ENCODE results near the gene BEND7.
"Not testable (repeated sequence)": the region's sequence is repeated elsewhere in the genome, so short reads cannot be mapped to it uniquely, and the experiment has no call there.

The BEND7 gene

DNA sequence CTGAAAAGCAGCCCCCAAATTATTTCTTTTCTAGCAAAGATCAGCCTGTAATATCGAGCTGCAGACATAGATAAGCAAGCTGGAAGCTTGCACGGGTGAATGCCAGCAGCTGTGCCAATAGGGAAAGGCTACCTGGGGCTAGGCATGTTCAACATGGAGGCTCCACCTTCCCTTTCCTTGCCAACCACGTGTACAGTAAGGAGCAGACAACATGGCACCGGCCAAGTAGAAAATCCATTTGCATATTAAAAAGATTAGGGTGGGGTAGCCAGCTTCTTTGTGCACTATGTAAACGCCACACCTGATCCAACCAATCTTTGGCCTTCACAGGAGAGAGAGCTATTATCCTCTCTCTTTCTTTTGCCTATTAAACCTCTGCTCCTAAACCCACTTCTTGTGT, 124.0 kb downstream of the BEND7 start:
- no peak for DNase-seq (ENCODE audit: extremely low read depth, low read depth)

DNA sequence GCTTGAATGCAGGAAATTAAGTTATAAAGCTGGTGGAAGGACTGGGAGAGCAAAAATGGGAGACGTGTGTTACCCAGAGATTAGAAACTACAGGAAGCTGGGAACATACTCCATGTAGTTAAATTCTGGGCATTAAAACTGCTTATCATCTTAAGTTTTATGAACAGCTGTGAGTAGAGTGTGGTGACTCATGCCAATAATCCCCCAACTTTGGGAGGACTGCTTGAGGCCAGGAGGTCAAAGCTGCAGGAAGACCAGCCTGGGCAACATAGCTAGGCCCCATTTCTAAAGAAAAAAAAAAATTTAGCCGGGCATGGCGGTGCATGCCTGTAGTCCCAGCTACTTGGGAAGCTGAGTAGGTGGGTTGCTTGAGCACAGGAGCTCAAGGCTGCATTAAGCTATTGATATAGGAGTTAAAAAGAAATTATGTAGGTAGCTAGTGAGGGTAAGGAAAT, 124.5 kb downstream of the BEND7 start:
- no peak for DNase-seq (ENCODE audit: extremely low read depth, low read depth)
- TF ChIP-seq, protein P1, sequence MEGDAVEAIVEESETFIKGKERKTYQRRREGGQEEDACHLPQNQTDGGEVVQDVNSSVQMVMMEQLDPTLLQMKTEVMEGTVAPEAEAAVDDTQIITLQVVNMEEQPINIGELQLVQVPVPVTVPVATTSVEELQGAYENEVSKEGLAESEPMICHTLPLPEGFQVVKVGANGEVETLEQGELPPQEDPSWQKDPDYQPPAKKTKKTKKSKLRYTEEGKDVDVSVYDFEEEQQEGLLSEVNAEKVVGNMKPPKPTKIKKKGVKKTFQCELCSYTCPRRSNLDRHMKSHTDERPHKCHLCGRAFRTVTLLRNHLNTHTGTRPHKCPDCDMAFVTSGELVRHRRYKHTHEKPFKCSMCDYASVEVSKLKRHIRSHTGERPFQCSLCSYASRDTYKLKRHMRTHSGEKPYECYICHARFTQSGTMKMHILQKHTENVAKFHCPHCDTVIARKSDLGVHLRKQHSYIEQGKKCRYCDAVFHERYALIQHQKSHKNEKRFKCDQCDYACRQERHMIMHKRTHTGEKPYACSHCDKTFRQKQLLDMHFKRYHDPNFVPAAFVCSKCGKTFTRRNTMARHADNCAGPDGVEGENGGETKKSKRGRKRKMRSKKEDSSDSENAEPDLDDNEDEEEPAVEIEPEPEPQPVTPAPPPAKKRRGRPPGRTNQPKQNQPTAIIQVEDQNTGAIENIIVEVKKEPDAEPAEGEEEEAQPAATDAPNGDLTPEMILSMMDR (IDR thresholded peaks at IDR 0.05; ENCODE audit: low read depth, low read length): no peak

More for the DNA sequence above, 124.0 kb downstream of the BEND7 start:
- TF ChIP-seq, protein P1 (IDR thresholded peaks at IDR 0.05; ENCODE audit: low read depth, low read length): no peak

DNA sequence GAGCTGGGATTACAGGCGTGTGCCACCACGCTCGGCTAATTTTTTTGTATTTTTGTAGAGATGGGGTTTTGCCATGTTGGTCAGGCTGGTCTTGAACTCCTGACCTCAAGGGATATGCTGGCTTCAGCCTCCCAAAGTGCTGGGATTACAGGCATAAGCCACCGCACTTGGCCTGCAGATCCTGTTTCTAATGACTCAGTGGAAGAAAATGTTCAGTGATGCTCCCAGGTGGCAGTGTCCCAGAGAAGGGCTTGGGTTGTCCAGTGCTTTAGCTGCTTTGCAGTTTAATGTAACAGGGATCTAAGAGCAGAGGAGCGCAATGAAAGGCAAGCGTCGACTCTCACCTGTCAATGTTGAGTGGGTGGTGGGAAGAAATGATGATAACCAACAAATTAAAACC, 125.4 kb downstream of the BEND7 start:
- DNase-seq (ENCODE audit: extremely low read depth, low read depth): not testable (repeated sequence)

DNA sequence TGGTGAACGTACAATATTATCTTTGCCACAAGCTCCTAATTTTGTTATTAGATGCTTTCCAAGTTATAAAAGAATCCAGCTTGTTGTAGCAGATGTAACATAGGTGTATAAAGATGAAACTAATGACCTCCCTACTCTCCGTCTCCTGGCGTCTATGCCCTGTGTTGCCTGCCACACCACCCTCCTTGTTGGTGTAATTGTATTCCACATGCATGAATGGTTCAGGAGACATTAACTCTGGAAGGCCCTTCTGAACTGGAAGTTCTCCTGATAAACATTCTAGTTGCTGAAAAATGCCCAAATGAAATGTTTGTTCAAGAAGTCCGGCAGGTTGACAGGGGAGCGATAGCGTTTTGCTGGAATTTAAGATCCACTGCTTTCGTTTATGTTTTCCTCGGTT, 126.8 kb downstream of the BEND7 start:
- TF ChIP-seq, protein P1 (IDR thresholded peaks at IDR 0.05; ENCODE audit: low read depth, low read length): no peak
- no peak for DNase-seq (ENCODE audit: extremely low read depth, low read depth)

DNA sequence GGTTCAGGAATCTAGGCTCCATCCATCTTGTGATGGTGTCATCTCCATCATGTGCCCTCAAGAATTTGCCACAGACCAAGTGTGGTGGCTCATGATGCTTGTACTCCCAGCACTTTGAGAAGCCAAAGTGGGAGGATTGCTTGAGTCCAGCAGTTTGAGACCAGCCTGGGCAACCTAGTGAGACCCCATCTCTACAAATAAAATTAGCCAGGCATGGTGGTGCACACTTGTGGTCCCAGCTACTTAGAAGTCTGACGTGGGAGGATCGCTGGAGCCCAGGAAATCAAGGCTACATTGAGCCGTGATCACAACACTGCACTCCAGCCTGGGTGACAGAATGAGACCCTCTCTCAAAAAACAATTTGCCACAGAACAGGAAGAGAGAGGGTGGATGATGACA, 127.7 kb downstream of the BEND7 start:
- no peak for DNase-seq (ENCODE audit: extremely low read depth, low read depth)
- TF ChIP-seq, protein P1 (IDR thresholded peaks at IDR 0.05; ENCODE audit: low read depth, low read length): no peak

DNA sequence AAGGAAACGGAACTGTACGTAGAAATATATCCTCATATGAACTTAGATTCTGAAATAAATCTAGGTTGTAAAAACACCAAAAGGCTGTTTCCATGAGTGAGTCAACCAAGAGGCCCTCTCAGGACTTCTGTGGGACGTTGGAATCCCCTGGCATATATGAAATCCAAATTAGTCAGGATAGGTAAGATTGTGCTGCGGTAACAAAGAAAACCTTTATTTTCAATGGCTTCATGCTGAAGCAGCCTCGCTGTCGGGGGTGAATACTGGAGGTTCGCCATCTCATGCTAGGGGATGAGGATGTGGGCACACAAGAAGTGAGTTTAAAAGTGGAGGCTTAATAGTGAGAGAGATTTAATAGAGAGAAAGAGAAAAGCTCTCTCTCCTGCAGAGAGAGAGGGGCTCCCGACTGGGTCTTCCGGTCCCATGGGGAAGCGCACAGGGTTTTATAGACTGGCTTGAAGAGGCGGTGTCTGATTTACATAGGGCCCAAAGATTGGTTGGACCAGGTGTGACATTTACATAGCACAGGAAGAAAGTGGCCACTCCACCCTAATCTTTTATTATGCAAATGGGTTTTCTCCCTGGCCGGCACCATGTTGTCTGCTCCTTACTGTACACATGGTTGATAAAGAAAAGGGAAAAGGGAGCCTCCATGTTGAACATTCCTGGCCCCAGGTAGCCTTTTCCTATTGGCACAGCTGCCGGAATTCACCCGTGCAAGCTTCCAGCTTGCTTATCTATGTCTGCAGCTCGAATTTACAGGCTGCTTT, 128.4 kb downstream of the BEND7 start:
- no peak for DNase-seq (ENCODE audit: extremely low read depth, low read depth)
- TF ChIP-seq, protein P1 (IDR thresholded peaks at IDR 0.05; ENCODE audit: low read depth, low read length): no peak

DNA sequence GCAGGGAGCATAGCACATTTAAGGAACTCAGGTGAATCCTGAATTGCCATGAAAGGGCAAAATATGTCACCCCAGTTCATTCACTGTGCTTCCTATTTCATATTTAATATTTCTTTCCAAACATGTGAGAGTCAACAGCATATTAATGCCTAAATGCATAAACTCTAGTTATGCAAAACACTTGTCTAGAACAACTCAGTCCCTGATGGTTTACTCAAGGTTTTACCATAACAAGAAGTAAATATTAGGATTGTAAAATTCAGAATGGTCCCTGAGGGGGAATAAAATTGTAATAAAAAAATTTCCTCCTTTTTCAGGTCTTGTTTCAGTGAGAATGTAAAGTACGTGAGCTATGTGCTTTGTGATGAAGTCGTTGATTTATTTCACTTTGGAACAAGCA, 129.1 kb downstream of the BEND7 start:
- TF ChIP-seq, protein P1 (IDR thresholded peaks at IDR 0.05; ENCODE audit: low read depth, low read length): no peak
- DNase-seq (ENCODE audit: extremely low read depth, low read depth): no peak

DNA sequence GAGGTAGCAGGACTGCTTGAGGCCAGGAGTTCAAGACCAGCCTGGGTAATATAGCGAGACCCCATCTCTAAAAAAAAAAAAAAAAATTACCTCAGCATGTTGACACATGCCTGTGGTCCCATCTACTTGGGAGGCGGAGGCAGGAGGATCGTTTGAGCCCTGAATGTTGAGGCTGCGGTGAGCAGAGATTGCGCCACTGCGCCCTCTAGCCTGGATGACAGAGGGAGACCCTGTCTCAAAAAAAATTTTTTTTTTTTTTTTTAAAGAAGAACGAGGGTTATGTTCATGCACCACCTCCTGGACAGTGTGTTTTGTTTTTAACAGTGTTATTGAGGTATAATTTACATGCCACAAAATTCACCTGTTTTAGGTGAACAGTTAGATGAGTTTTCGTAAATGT, 129.6 kb downstream of the BEND7 start:
- TF ChIP-seq, protein P1 (IDR thresholded peaks at IDR 0.05; ENCODE audit: low read depth, low read length): no peak
- no peak for DNase-seq (ENCODE audit: extremely low read depth, low read depth)

All from AG09319 (cell line).